ENCODE data around the gene TRAPPC2.

DNA sequence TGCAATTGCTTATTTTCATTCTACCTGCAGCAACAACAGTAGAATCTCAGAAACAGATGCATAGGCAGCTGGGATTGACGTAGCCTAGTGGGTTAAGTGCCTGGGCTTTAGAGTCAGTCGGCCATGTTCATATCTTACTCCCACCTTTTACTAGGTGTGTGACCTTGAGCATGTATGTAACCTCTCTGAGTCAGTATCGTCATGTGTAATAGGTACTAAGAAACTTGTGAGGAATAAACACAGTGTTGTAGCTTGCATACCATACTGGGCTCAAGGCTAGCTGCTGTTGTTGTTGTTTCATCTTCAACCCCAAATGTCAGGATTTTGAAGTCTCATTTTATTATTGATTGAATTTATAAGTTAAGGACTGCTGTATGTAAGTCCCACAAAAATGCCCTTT, 31.3 kb downstream of the TRAPPC2 start:
- TF ChIP-seq SMC3 (IDR thresholded peaks at IDR 0.05; ENCODE audit: low read depth, low read length), result no peak
- TF ChIP-seq, protein P1, sequence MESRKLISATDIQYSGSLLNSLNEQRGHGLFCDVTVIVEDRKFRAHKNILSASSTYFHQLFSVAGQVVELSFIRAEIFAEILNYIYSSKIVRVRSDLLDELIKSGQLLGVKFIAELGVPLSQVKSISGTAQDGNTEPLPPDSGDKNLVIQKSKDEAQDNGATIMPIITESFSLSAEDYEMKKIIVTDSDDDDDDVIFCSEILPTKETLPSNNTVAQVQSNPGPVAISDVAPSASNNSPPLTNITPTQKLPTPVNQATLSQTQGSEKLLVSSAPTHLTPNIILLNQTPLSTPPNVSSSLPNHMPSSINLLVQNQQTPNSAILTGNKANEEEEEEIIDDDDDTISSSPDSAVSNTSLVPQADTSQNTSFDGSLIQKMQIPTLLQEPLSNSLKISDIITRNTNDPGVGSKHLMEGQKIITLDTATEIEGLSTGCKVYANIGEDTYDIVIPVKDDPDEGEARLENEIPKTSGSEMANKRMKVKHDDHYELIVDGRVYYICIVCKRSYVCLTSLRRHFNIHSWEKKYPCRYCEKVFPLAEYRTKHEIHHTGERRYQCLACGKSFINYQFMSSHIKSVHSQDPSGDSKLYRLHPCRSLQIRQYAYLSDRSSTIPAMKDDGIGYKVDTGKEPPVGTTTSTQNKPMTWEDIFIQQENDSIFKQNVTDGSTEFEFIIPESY (IDR thresholded peaks at IDR 0.05; ENCODE audit: borderline replicate concordance, low read depth), result no peak
- TF ChIP-seq POLR2AphosphoS5 (IDR thresholded peaks at IDR 0.05; ENCODE audit: low read depth, low read length), result no peak
